GM12865 (cell line): ENCODE measurements around the gene MRPL20.

Experiments used
- DNase-seq: peaks from one replicate; pipeline ENCODE4 v3.0.0; 2010; ENCODE audit warnings: low read depth
- H3K4me3 ChIP-seq: 2 replicates; pipeline ENCODE4 v1.5.1; 2011; ENCODE audit warnings: mild to moderate bottlenecking, low read depth, low read length, control low read depth
- CTCF ChIP-seq: IDR thresholded peaks from 2 replicates; pipeline ENCODE4 v1.5.1; 2011; ENCODE audit warnings: low read length, control low read depth, low read depth, inconsistent platforms; ENCODE audit not compliant: insufficient read depth; ENCODE audit errors: missing control alignments

MRPL20 gene

GRCh38 chr1:1364266-1364665 is 42.8 kb downstream of the MRPL20 start:
- no peak overlapping the region for H3K4me3 ChIP-seq
- no peak for TF ChIP-seq CTCF
- DNase-seq = no peak

GRCh38 chr1:1361982-1362423 is 45.1 kb downstream of the MRPL20 start:
- no peak for TF ChIP-seq CTCF
- DNase-seq = no peak
- H3K4me3 ChIP-seq = no peak overlapping the region

GRCh38 chr1:1361233-1361981 is 45.7 kb downstream of the MRPL20 start:
- TF ChIP-seq CTCF = no peak
- no peak for DNase-seq
- no peak overlapping the region for H3K4me3 ChIP-seq

GRCh38 chr1:1360506-1361169 is 46.5 kb downstream of the MRPL20 start:
- DNase-seq = no peak
- TF ChIP-seq CTCF = no peak
- H3K4me3 ChIP-seq = no peak overlapping the region

- DNase-seq = no peak
- H3K4me3 ChIP-seq = no peak overlapping the region
- TF ChIP-seq CTCF = no peak
Measured at GRCh38 chr1:1359664-1360468, 47.2 kb downstream of the MRPL20 start.

- TF ChIP-seq CTCF = no peak
- no peak for DNase-seq
- H3K4me3 ChIP-seq = no peak overlapping the region
Measured at GRCh38 chr1:1359308-1359663, 47.8 kb downstream of the MRPL20 start.
